Endodermal cell (in vitro differentiated cells): ENCODE results near the gene SHC2. TPM values are rescaled to one million over a fixed set of nuclear protein-coding genes. Genes with fewer than 3 reads are reported as not detected.
"Not testable (repeated sequence)": the region's sequence is repeated elsewhere in the genome, so short reads cannot be mapped to it uniquely, and the experiment has no call there.

Experiments
- DNase-seq: peaks from one replicate; pipeline ENCODE4 v3.0.0-alpha.2; 2017
- H3K27ac ChIP-seq: 2 replicates; pipeline ENCODE4 v1.5.1; 2013; ENCODE audit warnings: mild to moderate bottlenecking, low read depth, low read length, moderate library complexity
- H3K27me3 ChIP-seq: 2 replicates; pipeline ENCODE4 v1.6.1; 2013; ENCODE audit warnings: mild to moderate bottlenecking, low read length, moderate library complexity; ENCODE audit not compliant: insufficient read depth, control insufficient read depth, poor library complexity, severe bottlenecking
- H3K36me3 ChIP-seq: 2 replicates; pipeline ENCODE4 v1.7.0; 2013; ENCODE audit warnings: mild to moderate bottlenecking, low read length, moderate library complexity; ENCODE audit not compliant: control insufficient read depth, insufficient read depth
- H3K4me1 ChIP-seq: one replicate; pipeline ENCODE4 v1.7.0; 2013; ENCODE audit warnings: low read length; ENCODE audit not compliant: control insufficient read depth, insufficient read depth
- H3K4me3 ChIP-seq: 2 replicates; pipeline ENCODE4 v1.5.1; 2013; ENCODE audit warnings: mild to moderate bottlenecking, low read length, moderate library complexity
- H3K9ac ChIP-seq: 2 replicates; pipeline ENCODE4 v1.6.1; 2013; ENCODE audit warnings: mild to moderate bottlenecking, low read length, moderate library complexity; ENCODE audit not compliant: poor library complexity, severe bottlenecking; ENCODE audit errors: extremely low read depth
- H3K9me3 ChIP-seq: 2 replicates; pipeline ENCODE4 v1.6.1; 2013; ENCODE audit warnings: mild to moderate bottlenecking, low read length, moderate library complexity; ENCODE audit not compliant: control insufficient read depth
- H3K27ac Mint-ChIP-seq: 2 replicates; pipeline ENCODE4 v1.8.0; 2020; ENCODE audit warnings: mixed read lengths
- H3K27me3 Mint-ChIP-seq: 2 replicates; pipeline ENCODE4 v1.8.0; 2021; ENCODE audit warnings: mild to moderate bottlenecking, mixed read lengths; ENCODE audit not compliant: insufficient read depth
- H3K36me3 Mint-ChIP-seq: 2 replicates; pipeline ENCODE4 v1.8.0; 2020; ENCODE audit warnings: low read depth, mixed read lengths
- H3K4me1 Mint-ChIP-seq: 2 replicates; pipeline ENCODE4 v1.8.0; 2020; ENCODE audit warnings: mixed read lengths
- H3K4me3 Mint-ChIP-seq: 2 replicates; pipeline ENCODE4 v1.8.0; 2020; ENCODE audit warnings: mild to moderate bottlenecking, moderate library complexity, mixed read lengths
- H3K9me3 Mint-ChIP-seq: 2 replicates; pipeline ENCODE4 v1.8.0; 2020; ENCODE audit warnings: mild to moderate bottlenecking, mixed read lengths
- WGBS, 2 experiments: methylation state at CpG; one replicate each; pipeline versions ENCODE4 v1.1.5 to v1.1.7; 2013; ENCODE audit warnings: missing lambda C conversion rate in 2 of 2, mixed read lengths in 1 of 2; ENCODE audit not compliant: insufficient coverage in 1 of 2, insufficient read length in 1 of 2; 5-methylcytosine and 5-hydroxymethylcytosine counted together
- total RNA-seq, 2 donors: library from RNA; stranded (reverse); fragmentation: NEBNext Ultra II Directional in 1 of 2; extraction: Animal tissue kit (Norgen Biotek cat#: 25700) in 1 of 2; gene quantifications; 2 replicates in 1 of 2; 3 replicates in 1 of 2; pipeline ENCODE4 v1.2.1, GENCODE V29; 2021
- TF ChIP-seq, protein P1 (sequence below): fragments of 200-600 bp; sonication (generic); conservative IDR thresholded peaks from 2 replicates; pipeline ENCODE4 v1.5.0; 2021; ENCODE audit warnings: antibody characterized with exemption, mild to moderate bottlenecking

Gene SHC2
- total RNA-seq, 2 donors from 2014 or later: 56.5 to 93.0 TPM

DNA sequence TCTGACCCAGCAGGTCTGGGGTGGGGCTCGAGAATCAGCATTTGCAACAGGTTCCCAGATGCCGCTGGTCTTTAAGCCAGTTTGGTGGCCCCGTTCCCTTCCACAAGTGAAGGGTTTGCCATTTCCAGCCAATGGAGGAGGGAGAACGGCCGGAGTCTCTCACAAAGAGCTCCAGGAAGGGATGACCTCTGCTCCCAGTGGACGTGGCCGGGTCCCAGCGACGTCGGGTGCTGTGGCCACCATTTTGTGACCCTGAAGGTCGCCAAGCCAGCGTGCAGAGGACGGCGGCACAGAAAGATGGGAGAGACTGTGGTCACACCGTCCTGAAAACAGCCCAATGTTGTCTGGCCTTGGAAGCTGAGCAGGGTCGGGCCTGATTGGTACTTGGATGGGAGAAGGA is 8.0 kb downstream of the SHC2 start:
- Mint-ChIP-seq H3K27me3 (no peaks in the 10 kb centered on the region), H3K27ac (no peak overlapping the region), H3K4me3 (no peak overlapping the region), H3K9me3 (peaks cover 21% of the 10 kb centered on the region), H3K4me1 (no peaks in the 10 kb centered on the region), H3K36me3 (peaks cover 63% of the 10 kb centered on the region)
- H3K4me3 ChIP-seq: no peak overlapping the region
- no peak overlapping the region for H3K27ac ChIP-seq
- TF ChIP-seq, protein P1, sequence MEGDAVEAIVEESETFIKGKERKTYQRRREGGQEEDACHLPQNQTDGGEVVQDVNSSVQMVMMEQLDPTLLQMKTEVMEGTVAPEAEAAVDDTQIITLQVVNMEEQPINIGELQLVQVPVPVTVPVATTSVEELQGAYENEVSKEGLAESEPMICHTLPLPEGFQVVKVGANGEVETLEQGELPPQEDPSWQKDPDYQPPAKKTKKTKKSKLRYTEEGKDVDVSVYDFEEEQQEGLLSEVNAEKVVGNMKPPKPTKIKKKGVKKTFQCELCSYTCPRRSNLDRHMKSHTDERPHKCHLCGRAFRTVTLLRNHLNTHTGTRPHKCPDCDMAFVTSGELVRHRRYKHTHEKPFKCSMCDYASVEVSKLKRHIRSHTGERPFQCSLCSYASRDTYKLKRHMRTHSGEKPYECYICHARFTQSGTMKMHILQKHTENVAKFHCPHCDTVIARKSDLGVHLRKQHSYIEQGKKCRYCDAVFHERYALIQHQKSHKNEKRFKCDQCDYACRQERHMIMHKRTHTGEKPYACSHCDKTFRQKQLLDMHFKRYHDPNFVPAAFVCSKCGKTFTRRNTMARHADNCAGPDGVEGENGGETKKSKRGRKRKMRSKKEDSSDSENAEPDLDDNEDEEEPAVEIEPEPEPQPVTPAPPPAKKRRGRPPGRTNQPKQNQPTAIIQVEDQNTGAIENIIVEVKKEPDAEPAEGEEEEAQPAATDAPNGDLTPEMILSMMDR: no peak
- H3K36me3 ChIP-seq: peaks cover 13% of the 10 kb centered on the region
- H3K4me1 ChIP-seq: no peaks in the 10 kb centered on the region
- no peak for DNase-seq
- WGBS, 2 experiments: 93 to 94% methylated on average over 16 of the region's 16 CpGs
- H3K9ac ChIP-seq: no peak overlapping the region
- no peaks in the 10 kb centered on the region for H3K27me3 ChIP-seq
- H3K9me3 ChIP-seq: peaks cover 15% of the 10 kb centered on the region

DNA sequence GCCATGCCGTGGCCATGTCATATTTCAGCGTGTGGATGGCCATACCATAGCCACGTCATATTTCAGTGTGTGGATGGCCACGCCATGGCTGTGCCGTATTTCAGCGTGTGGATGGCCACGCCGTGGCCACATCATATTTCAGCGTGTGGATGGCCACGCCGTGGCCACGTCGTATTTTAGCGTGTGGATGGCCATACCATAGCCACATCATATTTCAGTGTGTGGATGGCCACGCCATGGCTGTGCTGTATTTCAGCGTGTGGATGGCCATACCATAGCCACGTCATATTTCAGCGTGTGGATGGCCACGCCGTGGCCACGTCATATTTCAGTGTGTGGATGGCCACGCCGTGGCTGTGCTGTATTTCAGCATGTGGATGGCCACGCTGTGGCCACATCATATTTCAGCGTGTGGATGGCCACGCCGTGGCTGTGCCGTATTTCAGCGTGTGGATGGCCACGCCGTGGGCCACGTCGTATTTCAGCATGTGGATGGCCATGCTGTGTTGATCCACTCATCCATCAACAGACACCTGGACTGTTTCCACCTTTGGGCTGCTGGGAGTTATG is 9.8 kb downstream of the SHC2 start:
- not testable (repeated sequence) for H3K4me3 ChIP-seq, H3K4me3 Mint-ChIP-seq, H3K4me1 Mint-ChIP-seq, H3K27me3 Mint-ChIP-seq, H3K4me1 ChIP-seq, H3K27ac ChIP-seq, H3K27me3 ChIP-seq, DNase-seq, H3K9ac ChIP-seq, H3K27ac Mint-ChIP-seq
- Histone ChIP-seq H3K36me3 (peaks cover 16% of the 10 kb centered on the region), H3K9me3 (peaks cover 15% of the 10 kb centered on the region)
- Mint-ChIP-seq H3K36me3 (peaks cover 58% of the 10 kb centered on the region), H3K9me3 (peaks cover 21% of the 10 kb centered on the region)
- WGBS, 2 experiments: 91 to 95% methylated on average over 31 to 33 of the region's 33 CpGs

DNA sequence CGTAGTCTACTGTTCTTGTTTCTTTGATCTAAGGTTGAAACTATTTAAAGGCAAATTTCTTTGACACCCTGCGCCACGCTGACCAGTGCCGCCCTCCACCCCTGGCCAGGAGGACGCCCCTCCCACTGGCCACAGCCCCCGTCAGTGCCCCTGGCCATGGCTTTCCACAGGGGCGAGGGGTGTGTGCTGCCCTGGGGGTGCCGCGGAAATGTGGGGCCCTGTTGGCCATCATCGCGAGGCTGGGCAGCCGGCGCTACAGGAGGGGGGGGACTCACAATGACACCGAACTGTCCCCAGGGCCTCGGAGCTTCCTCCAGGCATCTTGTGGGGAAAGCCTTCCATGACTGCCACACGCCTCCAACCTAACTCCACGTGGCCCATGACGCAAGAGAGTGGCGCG is 10.9 kb downstream of the SHC2 start:
- no peaks in the 10 kb centered on the region for H3K4me1 ChIP-seq
- Mint-ChIP-seq H3K27me3 (no peaks in the 10 kb centered on the region), H3K27ac (no peak overlapping the region), H3K4me1 (no peaks in the 10 kb centered on the region), H3K9me3 (peaks cover 21% of the 10 kb centered on the region), H3K4me3 (no peak overlapping the region), H3K36me3 (peaks cover 58% of the 10 kb centered on the region)
- peaks cover 12% of the 10 kb centered on the region for H3K36me3 ChIP-seq
- no peak overlapping the region for H3K4me3 ChIP-seq
- TF ChIP-seq, protein P1: no peak
- no peaks in the 10 kb centered on the region for H3K27me3 ChIP-seq
- no peak for DNase-seq
- no peak overlapping the region for H3K27ac ChIP-seq
- H3K9me3 ChIP-seq: peaks cover 15% of the 10 kb centered on the region
- WGBS, 2 experiments: 91 to 93% methylated on average over 7 to 20 of the region's 20 CpGs
- no peak overlapping the region for H3K9ac ChIP-seq
